RPMI7951 (cell line): ENCODE data around the gene DENND11. TPM values are rescaled to one million over a fixed set of nuclear protein-coding genes. Genes with fewer than 3 reads are reported as not detected.

Experiments
- DNase-seq: peaks from one replicate; pipeline ENCODE4 v3.0.0-alpha.2; 2012; ENCODE audit warnings: low read depth
- total RNA-seq: library from RNA; depleted of rRNA; stranded (reverse); fragments of >200 nt; shearing (Covaris generic); gene quantifications from 2 replicates; pipeline ENCODE4 v1.2.3, GENCODE V29; 2014

The DENND11 gene
- total RNA-seq, 1 experiment from 2014 or later, result 4.0 TPM

- no peak for DNase-seq
Measured at GRCh38 chr7:141685285-141686023, 16.5 kb downstream of the DENND11 start.

- DNase-seq, result no peak
Measured at GRCh38 chr7:141679014-141679413, 23.0 kb downstream of the DENND11 start.

GRCh38 chr7:141676618-141677017 lies 25.3 kb downstream of the DENND11 start:
- DNase-seq, result no peak

GRCh38 chr7:141675436-141676215 lies 26.3 kb downstream of the DENND11 start:
- DNase-seq, result no peak

GRCh38 chr7:141674702-141675101 lies 27.3 kb downstream of the DENND11 start:
- no peak for DNase-seq

GRCh38 chr7:141674171-141674671 lies 27.7 kb downstream of the DENND11 start:
- DNase-seq, result peak; percentile 28

GRCh38 chr7:141673346-141673745 lies 28.6 kb downstream of the DENND11 start:
- no peak for DNase-seq

- no peak for DNase-seq
Measured at GRCh38 chr7:141671705-141672496, 30.1 kb downstream of the DENND11 start.

- no peak for DNase-seq
Measured at GRCh38 chr7:141668853-141669252, 33.1 kb downstream of the DENND11 start.

- DNase-seq, result no peak
Measured at GRCh38 chr7:141666071-141666470, 35.9 kb downstream of the DENND11 start.

- no peak for DNase-seq
Measured at GRCh38 chr7:141665208-141666035, 36.5 kb downstream of the DENND11 start.

GRCh38 chr7:141664450-141664849 lies 37.5 kb downstream of the DENND11 start:
- DNase-seq, result no peak

- DNase-seq, result peak; percentile 23
Measured at GRCh38 chr7:141663081-141663849, 38.7 kb downstream of the DENND11 start.

GRCh38 chr7:141660259-141660658 lies 41.7 kb downstream of the DENND11 start:
- DNase-seq, result no peak

- DNase-seq, result no peak
Measured at GRCh38 chr7:141659501-141659900, 42.5 kb downstream of the DENND11 start.

- DNase-seq, result peak; percentile 49
Measured at GRCh38 chr7:141654551-141654950, 47.4 kb downstream of the DENND11 start.

GRCh38 chr7:141652691-141653090 lies 49.3 kb downstream of the DENND11 start:
- DNase-seq, result no peak
